VCaP (cell line): Measurements from ENCODE around the gene ARL5B.

Experiments used
- H3K27ac ChIP-seq: fragments of 450-650 bp; 2 replicates; pipeline ENCODE4 v1.5.1; 2017
- TF ChIP-seq, protein P1 (sequence below): fragments of 450-650 bp; conservative IDR thresholded peaks from 2 replicates; pipeline ENCODE4 v1.5.1; 2017; ENCODE audit warnings: mild to moderate bottlenecking, moderate library complexity

Gene ARL5B

DNA sequence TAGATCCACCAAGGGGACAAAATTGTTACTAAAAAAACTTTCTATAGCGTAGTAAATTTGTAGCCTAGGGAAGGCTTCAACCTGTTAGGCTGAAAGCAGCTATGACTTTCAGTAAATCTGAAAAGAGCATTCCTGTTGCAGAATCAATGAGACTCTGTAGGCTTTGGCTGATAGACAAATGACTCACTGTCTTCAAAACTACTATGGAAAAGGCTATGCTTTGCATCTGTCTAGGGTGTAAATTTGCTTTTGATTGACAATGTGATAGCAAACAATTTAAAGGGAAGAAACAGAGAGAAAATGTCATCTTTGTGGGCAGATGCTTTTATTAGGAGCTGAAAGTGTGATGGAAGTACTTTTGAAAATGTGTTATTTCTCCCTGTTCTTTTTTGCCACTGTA is 60.6 kb downstream of the ARL5B start:
- TF ChIP-seq, protein P1, sequence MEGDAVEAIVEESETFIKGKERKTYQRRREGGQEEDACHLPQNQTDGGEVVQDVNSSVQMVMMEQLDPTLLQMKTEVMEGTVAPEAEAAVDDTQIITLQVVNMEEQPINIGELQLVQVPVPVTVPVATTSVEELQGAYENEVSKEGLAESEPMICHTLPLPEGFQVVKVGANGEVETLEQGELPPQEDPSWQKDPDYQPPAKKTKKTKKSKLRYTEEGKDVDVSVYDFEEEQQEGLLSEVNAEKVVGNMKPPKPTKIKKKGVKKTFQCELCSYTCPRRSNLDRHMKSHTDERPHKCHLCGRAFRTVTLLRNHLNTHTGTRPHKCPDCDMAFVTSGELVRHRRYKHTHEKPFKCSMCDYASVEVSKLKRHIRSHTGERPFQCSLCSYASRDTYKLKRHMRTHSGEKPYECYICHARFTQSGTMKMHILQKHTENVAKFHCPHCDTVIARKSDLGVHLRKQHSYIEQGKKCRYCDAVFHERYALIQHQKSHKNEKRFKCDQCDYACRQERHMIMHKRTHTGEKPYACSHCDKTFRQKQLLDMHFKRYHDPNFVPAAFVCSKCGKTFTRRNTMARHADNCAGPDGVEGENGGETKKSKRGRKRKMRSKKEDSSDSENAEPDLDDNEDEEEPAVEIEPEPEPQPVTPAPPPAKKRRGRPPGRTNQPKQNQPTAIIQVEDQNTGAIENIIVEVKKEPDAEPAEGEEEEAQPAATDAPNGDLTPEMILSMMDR = no peak
- H3K27ac ChIP-seq = no peak overlapping the region

DNA sequence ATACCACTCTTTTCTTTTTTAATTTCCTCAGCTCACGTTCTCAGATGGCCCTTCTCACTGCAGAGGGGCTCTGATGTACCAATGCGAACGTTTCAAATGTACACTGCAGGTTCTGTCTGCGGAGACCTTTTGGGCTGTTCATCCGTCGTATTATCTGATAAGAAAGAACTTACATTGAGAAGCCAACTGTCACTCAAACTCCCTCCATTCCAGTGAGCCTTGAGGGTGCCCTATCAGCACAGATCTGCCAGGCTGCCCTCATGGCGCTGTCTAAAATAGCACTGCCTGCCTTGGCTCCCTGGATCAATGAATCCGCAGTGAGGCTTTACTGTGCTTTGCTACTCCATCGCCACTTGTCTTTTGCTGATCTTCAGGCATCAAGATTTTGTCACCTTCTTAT is 61.8 kb downstream of the ARL5B start:
- TF ChIP-seq, protein P1 = no peak
- no peak overlapping the region for H3K27ac ChIP-seq

DNA sequence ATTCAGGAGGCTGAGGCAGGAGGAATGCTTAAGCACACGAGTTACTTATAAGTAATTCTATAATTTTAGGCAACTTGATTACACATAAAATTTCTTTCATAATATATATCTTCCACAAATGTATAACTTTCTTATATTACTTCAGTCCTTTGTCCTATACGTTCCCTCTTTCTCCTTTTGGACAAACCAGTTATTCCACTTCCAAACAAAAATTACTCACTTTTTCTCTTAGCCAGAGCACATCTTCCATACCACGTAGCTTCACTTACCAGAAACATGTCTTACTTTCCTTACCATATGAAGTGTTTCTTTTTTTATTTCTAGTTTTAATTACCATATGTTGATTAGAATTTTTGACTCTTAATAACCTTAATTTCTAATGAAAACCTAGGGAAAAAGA is 64.6 kb downstream of the ARL5B start:
- TF ChIP-seq, protein P1 = no peak
- no peak overlapping the region for H3K27ac ChIP-seq
